NCI-H1694 (cell line): ENCODE measurements around the gene RPUSD1.
A peak's percentile ranks its signal among the peaks of the same experiment; 100 is the strongest.
"Not testable (repeated sequence)": the region's sequence is repeated elsewhere in the genome, so short reads cannot be mapped to it uniquely, and the experiment has no call there.

Experiments used
- DNase-seq: peaks from one replicate; lab custom pipeline; 2025; lab: John Stamatoyannopoulos, UW

RPUSD1 gene

DNA sequence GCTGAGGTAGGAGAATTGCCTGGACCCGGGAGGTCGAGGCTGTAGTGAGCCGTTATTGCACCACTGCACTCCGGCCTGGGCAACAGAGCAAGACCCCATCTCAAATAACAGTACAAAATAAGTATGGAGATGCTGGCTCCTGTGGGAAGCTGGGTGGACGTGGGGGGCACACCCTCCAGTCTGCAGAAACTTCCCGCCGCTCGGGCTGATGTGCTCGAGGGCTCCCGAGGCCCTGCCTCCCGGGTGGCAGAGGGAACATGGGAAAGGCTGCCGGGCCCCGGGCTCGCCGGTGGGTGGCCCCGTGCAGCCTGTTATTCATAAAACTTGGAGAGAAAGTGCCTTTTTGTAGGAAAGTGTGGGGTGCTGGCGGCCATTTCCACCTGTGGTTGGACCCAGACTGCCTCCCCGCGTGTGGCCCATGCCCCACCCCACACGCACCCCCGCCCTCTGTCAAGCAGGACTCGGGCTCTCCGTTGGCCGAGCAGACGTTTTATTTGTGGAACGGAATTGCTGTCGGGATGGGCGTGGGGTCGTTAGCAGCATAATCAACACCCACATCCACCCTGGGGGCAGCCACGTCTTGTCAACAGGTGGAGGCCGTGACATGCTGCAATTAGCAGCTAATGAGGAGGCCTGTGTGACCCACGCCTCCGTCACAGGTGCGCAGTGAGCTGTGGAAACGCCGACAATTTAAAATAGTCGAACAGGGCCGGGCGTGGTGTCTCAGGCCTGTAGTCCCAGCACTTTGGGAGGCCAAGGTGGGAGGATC is 40.0 kb downstream of the RPUSD1 start:
- no peak for DNase-seq

DNA sequence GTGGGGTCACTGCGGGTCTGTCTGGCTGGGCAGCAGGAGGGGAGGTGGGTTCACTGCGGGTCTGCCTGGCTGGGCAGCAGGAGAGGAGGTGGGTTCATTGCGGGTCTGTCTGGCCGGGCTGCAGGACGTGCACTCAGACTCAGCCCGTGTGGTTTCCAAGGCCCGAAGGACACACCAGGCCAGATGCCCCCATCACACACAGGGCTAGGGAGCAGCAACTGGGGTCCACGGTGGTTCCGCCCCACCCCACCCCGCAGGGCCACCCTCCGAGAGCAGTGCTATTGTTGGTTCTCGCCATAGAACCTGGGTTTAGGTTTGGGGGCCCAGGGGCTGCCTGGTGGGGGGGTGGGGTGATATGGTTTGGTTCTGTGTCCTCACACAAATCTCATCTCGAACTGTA is 41.5 kb downstream of the RPUSD1 start:
- no peak for DNase-seq

DNA sequence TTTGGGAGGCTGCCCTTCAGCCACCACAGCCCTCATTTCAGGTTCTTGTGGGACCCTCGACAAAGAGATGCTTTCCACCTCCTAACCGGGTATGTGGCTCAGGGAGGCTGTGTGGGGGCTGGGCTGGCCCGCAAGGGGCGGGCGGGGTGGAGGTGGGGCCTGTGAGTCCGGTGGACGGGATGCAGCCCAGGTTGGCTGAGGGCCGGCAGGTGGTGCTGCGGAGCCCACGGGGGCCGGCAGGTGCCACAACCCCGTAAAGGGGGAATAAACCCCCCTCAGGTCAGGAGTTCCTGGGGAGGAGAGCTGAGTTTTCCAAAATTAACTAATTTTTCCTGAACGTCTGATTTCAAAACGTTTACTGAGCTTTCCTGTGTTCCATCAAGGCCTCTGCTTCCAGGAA is 42.4 kb downstream of the RPUSD1 start:
- DNase-seq, result no peak

DNA sequence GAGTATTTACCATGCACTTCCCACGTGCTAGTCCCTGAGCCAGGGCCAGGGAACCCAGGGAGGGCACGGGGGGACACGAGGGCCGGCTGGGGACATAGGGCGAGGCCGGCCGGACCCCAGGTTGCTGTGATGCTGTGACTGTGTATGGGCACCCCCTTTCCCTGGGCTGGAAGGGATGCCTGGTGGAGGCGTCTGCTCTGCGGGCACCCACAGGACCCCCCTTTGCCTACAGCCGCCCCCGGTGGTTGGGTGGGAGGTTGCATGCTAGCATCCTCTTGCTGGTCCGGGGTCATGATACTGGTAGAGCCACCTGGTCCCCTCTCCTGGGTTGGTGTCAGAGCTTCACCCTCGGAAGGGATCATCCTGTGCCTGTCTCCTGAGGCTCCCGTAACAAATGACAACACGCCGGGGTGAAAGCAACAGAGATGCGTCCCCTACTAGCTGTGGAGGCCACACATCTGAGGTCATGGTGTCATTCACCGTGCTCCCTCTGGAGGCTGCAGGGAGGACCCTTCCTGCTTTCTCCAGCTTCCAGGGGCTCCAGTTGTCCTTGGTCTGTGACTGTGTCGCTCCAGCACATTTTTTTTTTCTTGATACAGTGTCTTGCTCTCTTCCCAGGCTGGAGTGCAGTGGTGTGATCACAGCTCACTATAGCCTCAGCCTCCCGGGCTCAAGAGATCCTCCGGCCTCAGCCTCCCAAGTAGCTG is 44.2 kb downstream of the RPUSD1 start:
- no peak for DNase-seq

DNA sequence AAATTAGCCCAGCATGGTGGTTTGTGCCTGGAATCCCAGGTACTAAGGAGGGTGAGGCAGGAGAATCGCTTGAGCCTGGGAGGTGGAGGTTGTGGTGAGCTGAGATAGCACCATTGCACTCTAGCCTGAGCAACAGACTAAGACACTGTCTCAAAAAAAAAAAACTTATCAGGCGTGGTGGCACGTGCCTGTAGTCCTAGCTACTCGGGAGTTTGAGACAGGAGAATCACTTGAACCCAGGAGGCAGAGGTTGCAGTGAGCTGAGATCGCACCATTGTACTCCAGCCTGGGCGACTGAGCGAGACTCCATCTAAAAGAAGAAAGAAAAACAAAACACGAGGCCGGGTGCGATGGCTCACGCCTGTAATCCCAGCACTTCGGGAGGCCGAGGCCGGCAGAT is 45.3 kb downstream of the RPUSD1 start:
- not testable (repeated sequence) for DNase-seq

DNA sequence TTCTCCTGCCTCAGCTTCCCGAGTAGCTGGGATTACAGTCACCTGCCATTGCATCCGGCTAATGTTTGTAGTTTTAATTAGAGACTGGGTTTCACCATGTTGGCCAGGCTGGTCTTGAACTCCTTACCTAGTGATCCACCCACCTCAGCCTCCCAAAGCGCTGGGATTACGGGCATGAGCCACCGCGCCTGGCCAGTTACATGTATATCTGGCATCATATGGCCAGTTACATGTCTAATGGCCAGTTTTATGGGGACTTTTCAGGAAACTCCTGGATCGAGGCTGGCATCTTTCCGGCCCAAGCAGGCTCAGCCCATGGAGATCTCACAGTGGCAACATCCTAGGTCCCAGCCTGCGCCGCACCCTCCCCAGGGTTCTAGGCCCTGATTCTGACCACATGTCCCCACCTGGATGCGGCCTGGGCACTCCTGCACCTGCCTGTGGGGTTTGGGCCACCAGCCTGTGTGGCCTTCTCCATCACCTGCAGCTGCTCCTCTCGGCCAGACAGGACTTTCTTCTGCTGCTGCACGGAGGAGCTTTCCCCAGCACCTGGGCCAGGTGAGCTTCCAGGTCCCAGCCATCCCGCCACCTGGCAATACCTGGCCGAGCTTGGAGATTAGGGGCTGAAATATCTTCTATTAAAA is 46.1 kb downstream of the RPUSD1 start:
- DNase-seq, result no peak

DNA sequence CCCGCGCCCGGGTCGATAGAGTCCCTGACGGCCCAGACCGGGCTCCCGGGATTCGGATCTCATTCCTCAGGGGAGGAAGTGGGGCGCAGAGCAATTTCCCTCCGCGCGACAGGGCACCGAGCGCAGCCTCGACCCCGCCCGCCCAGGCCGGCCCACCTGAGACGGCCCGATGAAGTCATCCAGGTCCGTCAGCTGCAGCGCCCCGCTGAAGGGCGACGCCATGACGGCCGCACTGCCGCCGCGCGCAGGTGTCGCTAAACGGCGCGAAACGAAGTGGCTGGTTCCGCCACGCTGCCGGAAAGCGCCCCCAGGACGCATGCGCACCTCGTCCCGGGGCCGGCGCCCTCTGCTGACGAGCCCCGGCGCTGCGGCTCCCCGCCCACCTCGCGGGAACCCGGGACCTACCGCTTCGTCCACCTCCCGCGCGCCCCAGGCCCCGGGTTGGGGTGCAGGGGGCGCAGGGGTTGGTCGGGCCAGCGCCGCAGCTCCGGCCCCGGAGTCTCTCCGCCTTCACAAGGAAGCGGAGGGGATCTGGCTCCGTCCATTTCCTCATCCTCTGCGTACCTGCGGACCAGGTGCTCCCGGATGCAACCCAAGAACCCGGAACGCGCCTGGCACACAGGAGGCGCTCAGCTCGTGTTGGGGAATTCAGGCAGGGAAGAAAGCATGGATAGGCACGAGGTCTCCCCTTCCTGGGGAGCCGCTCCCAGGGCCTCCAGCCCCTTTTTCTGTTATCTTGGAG is 47.2 kb downstream of the RPUSD1 start, which contains the start of gene CIAO3:
Gene CIAO3 (minus strand): TSS at position 234 of the 742 bp plus-strand sequence. CDS start 12 bp downstream, at position 222.
- DNase-seq, result peak; percentile 60

DNA sequence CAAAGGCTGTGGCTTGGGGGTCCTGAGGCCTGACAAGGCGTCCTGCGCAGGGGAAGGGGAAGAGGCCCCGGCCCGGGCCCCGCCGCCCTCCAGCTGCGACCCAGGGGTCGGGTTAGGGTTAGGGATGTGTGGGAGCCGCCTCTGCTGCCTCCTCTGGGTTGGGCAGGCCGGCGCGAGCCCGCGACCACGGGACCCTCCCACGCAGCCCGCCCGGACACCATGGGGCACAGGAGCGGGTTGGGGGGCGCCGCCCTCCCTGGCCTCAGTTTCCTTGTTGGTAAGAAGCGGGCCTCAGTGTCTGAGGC is 47.8 kb downstream of the RPUSD1 start:
- DNase-seq, result no peak

DNA sequence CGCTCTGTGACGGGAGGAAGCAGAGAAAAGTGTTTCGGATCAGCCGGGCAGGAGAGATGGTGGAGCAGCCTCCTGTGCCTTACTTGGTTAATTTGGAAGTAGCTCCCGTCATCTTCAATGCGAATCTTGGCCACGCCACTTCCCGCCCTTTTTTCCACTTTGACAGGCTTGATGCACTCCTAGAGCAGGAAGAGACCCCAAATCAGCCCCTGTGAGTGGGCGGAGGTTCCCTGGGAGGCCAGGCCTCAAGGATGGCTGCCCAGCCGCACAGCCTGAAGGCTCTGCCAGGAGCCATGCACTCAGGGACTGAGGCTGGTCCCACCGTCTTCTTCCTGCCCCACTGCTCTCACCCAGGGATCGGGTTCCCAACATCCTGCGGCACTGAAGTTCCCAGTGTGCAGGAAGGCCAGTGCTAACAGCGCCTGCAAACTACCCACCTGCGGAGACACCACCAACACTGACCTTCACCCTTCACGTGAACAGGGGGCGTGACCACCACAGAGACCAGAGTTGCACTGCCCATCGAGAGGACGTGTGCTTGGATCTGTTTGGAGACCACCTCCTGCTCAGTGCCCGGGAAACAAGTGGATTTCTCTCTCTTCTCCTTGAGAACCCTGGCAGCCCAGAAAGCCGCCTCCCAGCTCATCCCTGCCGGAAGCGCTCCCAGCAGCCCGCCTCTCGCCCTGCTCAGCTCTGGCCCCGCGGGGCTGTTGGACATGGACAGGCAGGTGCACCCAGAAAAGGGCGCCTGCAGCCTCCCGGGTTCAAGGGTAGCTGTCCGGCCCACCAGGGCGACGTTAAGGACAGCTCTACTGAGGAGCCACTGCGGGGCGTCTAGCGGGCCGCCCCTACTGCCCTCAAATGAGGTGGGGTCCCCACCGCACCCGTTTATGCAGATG is 48.4 kb downstream of the RPUSD1 start:
- no peak for DNase-seq

DNA sequence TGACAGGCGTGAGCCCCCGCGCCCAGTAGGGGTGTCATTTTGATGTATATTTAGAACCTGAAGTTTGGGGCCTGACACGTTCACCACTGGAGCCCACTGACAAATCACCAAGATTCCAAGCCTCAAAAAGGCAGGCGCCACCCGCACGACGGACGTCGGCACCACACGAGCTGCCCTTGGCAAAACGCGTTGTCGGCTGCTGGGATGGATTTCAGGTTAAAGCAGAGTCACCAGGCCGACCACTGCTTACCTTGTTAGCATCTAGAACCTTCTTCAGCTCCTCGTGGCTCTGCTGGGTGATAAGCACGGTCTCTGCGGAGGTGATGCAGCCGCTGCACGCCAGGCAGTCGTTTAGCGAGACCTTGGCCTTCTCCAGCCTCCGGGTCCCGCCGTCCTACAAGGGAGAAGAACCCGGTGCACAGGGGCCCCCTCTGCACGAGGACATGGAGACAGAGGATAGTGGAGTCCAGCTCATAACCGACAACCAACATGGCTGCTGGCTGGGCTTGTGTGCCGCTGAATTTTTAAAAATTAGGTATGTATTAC is 51.2 kb downstream of the RPUSD1 start:
- no peak for DNase-seq

DNA sequence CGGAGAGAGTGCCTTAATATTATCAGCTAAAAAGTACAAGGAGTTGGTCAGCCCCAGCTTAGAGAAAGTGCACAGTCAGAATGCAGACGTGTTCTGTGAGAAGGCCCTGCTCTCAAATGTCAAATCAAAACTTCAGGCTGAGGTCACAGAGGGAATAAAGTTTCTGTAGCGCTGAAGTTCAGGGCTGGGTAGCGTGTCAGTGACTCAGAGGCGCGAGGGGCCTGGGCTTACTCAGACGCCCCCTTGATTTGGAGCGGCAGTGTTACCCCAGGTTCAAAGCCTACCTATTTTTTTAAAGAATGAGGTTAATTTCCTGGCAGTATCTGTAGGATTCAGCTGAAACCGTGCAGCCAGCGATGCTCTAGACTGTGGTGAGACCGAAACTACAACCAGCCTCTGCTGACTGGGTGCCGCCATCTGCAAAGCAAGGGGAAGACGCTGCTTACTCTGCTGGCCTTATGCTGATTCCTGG is 52.2 kb downstream of the RPUSD1 start:
- no peak for DNase-seq

DNA sequence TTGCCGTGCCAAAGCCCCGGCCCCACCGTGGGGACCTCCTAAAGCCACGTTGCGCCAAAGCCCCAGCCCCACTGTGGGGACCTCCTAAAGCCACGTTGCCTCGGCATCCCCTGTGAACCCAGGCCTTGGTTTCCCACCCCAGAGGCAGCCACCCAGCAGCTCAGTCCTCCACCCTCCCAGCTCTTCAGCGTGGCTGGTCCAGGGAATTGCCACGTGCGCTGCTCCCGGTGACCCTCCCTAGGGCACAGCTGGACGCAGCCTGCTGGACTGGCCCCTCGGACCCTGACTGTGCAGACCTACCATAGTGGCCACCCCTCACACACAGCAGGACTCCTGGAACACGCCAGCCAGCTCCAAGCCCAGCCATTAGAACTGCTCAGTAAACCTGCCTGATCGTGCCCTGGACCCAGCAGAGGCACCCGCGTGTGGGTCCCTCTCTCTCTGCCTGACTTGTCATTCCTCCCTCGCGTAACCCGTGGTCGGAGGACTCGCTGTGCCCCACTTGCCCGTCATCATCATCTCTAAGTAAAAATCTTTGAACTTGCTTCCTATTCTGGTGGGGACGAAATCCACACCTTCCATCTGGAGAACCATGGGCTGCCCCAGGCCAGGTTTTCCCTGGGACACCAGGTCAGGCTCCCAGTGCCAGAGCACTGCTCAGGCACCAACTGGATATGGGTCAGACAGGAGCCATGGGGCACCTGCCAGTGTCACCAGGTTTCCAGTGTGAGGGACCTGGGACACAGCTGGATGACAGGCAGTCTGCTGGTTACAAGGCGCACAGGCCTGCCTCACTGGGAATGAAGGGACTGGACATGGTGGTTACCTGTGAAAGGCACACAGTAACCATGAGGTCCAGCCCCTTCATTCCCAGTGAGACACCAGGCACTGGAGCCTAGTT is 53.0 kb downstream of the RPUSD1 start:
- no peak for DNase-seq
